HepG2 (cell line): ENCODE data around the gene SLC22A23.

Experiments
- BRCA1 ChIP-seq: sonication (generic); formaldehyde crosslinking; IDR thresholded peaks from 2 replicates; pipeline ENCODE4 v1.4.0; 2020; ENCODE audit warnings: missing genetic modification reagents
- CTCF ChIP-seq: sonication (generic); formaldehyde crosslinking; IDR thresholded peaks from 2 replicates; pipeline ENCODE4 v1.5.0; 2020; ENCODE audit warnings: mild to moderate bottlenecking, missing genetic modification reagents, moderate library complexity
- NCOR1 ChIP-seq: fragments of 200-600 bp; sonication (generic); IDR thresholded peaks from 2 replicates; pipeline ENCODE4 v1.7.0; 2017; ENCODE audit warnings: antibody characterized with exemption, low read length, borderline replicate concordance
- PITX1 ChIP-seq: sonication (generic); formaldehyde crosslinking; IDR thresholded peaks from 2 replicates; pipeline ENCODE4 v1.5.1; 2020; ENCODE audit warnings: mild to moderate bottlenecking, missing genetic modification reagents
- ZNF121 ChIP-seq: sonication (generic); formaldehyde crosslinking; IDR thresholded peaks from 2 replicates; pipeline ENCODE4 v1.5.0; 2020; ENCODE audit warnings: mild to moderate bottlenecking, missing genetic modification reagents
- ZNF678 ChIP-seq: sonication (generic); formaldehyde crosslinking; IDR thresholded peaks from 2 replicates; pipeline ENCODE4 v1.4.0; 2020; ENCODE audit warnings: mild to moderate bottlenecking, missing genetic modification reagents
- TF ChIP-seq, protein P1 (sequence below), 2 experiments: IDR thresholded peaks; 2 replicates each; pipeline ENCODE4 v1.6.1; 2011 to 2012; ENCODE audit warnings: low read length in 2 of 2, borderline replicate concordance in 1 of 2, low read depth in 1 of 2, mild to moderate bottlenecking in 1 of 2, moderate library complexity in 1 of 2

DNA sequence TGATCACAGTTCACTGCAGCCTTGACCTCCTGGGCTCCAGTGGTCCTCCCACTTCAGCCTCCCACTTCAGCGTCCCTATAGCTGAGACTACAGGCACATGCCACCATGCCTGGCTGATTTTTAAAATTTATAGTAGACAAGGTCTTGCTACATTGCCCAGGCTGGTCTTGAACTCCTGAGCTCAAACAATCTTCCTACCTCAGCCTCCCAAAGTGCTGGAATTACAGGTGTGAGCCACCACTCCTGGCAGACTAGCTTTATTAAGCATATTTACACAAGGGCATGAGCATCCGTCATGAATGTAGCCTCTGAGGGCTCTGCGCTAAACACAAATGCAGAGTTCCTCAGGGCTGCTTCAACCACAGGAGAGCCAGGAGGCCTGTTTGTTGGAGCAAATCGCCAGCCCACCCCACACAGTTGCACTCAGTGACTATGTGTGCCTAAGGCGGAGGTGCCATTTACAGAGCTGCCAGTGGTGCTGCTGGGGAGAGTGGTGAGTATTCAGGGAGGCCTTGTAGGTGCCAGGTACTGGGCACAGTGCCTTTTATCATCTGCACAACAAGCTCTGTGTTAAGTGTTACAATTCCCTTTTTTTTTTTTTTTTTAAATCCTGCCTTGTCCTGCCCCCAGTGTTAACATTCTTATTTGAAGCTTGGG is 119.9 kb downstream of the SLC22A23 start:
- TF ChIP-seq CTCF (CRISPR knock-in tag) (no peak), BRCA1 (CRISPR knock-in tag) (no peak), NCOR1 (no peak), ZNF121 (CRISPR knock-in tag) (peak; percentile 59; the same call in 1 of the 2 replicates), PITX1 (CRISPR knock-in tag) (no peak), ZNF678 (CRISPR knock-in tag) (no peak)
- TF ChIP-seq, protein P1, sequence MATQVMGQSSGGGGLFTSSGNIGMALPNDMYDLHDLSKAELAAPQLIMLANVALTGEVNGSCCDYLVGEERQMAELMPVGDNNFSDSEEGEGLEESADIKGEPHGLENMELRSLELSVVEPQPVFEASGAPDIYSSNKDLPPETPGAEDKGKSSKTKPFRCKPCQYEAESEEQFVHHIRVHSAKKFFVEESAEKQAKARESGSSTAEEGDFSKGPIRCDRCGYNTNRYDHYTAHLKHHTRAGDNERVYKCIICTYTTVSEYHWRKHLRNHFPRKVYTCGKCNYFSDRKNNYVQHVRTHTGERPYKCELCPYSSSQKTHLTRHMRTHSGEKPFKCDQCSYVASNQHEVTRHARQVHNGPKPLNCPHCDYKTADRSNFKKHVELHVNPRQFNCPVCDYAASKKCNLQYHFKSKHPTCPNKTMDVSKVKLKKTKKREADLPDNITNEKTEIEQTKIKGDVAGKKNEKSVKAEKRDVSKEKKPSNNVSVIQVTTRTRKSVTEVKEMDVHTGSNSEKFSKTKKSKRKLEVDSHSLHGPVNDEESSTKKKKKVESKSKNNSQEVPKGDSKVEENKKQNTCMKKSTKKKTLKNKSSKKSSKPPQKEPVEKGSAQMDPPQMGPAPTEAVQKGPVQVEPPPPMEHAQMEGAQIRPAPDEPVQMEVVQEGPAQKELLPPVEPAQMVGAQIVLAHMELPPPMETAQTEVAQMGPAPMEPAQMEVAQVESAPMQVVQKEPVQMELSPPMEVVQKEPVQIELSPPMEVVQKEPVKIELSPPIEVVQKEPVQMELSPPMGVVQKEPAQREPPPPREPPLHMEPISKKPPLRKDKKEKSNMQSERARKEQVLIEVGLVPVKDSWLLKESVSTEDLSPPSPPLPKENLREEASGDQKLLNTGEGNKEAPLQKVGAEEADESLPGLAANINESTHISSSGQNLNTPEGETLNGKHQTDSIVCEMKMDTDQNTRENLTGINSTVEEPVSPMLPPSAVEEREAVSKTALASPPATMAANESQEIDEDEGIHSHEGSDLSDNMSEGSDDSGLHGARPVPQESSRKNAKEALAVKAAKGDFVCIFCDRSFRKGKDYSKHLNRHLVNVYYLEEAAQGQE (IDR thresholded peaks at IDR 0.05; ENCODE audit: borderline replicate concordance in 1 of 2, low read depth in 1 of 2, low read length in 2 of 2) = no peak
